ENCODE data around the gene DUOX1.

The DUOX1 gene

GRCh38 chr15:45200001-45200798 is 70.4 kb downstream of the DUOX1 start:
- no peak for TF ChIP-seq CTCF (IDR thresholded peaks at IDR 0.05; ENCODE audit: low read depth, low read length, missing control alignments)
- H3K4me3 ChIP-seq (replicated peaks; ENCODE audit: low read depth, low read length), result peak overlapping the region; percentile 58
- DNase-seq (ENCODE audit: extremely low read depth, low read depth), result peak; percentile 95

DNA sequence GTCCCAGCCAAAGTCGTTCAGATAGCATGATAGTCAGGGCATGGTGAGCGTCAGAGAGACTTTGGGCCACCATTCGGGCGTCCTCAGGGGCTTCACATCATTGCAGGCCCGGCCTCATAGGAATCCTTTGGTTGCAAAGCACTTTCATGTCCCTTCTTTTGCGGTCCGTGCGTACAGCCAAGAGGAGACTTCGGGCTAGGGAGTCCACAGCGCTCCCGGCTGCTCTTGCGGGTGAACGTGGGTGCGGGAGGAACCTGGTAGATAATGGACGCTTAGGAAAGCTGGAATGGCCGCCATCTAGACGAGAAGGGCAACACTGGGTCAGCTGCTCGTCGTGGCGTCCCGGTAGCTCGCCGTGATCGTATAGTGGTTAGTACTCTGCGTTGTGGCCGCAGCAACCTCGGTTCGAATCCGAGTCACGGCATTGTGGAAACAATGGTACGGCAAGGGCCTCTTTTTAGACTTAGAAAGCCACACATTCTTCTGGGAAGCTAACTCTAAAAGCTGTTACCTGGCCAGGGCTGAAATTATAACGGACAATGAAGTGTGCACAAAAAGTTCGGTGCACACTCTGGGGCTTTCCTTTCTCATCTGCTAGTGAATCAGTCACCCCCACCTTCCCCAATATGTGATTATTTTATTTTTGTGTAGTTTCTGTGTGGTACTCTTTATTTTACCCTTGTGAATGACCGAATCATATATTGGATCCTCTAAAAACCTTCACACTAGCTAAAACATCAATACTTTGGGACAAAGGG is 71.2 kb downstream of the DUOX1 start:
- H3K4me3 ChIP-seq (replicated peaks; ENCODE audit: low read depth, low read length), result peak overlapping the region; percentile 58
- TF ChIP-seq CTCF (IDR thresholded peaks at IDR 0.05; ENCODE audit: low read depth, low read length, missing control alignments), result no peak
- peak; percentile 60 for DNase-seq (ENCODE audit: extremely low read depth, low read depth)

DNA sequence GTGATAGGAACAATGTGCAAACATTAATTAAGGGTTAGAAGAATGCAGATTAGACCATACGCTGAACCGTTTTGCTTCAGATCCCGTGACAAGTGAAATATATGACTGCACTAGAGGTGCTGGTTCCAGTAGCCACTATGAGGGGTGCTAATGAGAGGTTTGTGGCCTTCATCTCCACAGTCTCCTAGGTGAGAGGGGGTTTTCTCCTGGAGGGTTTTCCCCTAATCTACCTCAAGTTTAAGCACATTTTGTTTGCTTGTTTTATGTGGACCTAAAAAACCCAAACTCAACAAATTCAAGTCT is 71.7 kb downstream of the DUOX1 start:
- no peak overlapping the region for H3K4me3 ChIP-seq (replicated peaks; ENCODE audit: low read depth, low read length)
- DNase-seq (ENCODE audit: extremely low read depth, low read depth), result no peak
- TF ChIP-seq CTCF (IDR thresholded peaks at IDR 0.05; ENCODE audit: low read depth, low read length, missing control alignments), result no peak

DNA sequence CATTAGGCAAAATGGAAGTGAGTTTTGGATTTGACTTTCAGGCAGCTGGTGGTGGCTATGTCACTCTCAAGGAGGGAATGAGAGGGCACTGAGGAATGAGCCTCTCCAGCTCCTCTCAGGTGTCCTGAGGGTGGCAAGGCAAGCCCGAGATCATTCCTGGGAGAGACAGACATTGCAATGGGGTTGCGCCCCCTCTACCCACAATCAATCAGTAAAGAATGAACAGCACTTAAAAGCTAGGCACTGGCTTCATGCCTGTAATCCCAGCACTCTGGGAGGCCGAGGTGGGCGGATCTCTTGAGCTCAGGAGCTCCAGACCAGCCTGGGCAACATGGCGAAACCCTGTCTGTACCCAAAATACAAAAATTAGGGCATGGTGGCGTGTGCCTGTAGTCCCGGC is 72.1 kb downstream of the DUOX1 start:
- no peak for DNase-seq (ENCODE audit: extremely low read depth, low read depth)
- TF ChIP-seq CTCF (IDR thresholded peaks at IDR 0.05; ENCODE audit: low read depth, low read length, missing control alignments), result no peak
- no peak overlapping the region for H3K4me3 ChIP-seq (replicated peaks; ENCODE audit: low read depth, low read length)

DNA sequence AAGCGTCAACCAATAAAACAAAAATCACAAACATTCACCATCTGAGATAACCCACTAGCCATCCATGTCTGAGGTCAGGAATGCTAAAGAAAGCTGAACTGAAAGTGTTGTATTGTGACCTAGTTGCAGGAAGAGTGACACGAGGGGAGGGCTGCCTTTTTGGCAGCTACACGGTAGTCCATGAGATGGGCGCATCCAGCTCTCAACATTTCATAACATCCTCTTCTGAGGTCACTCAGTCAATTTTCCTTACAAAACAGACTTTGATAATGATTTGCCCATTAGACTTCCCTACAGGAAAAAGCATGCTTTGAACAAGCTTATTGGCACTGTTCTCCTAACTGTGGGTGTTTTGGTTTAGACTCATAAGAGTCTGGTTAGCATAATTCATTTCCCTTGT is 73.4 kb downstream of the DUOX1 start:
- TF ChIP-seq CTCF (IDR thresholded peaks at IDR 0.05; ENCODE audit: low read depth, low read length, missing control alignments), result no peak
- no peak for DNase-seq (ENCODE audit: extremely low read depth, low read depth)
- H3K4me3 ChIP-seq (replicated peaks; ENCODE audit: low read depth, low read length), result no peak overlapping the region

- no peak overlapping the region for H3K4me3 ChIP-seq (replicated peaks; ENCODE audit: low read depth, low read length)
- peak; percentile 20 for DNase-seq (ENCODE audit: extremely low read depth, low read depth)
- peak; percentile 90 for TF ChIP-seq CTCF (IDR thresholded peaks at IDR 0.05; ENCODE audit: low read depth, low read length, missing control alignments)
These were observed 75.4 kb downstream of the DUOX1 start for GRCh38 chr15:45205192-45205591.

All from HFF-Myc (cell line).